ENCODE measurements around the gene C6orf89.

DNA sequence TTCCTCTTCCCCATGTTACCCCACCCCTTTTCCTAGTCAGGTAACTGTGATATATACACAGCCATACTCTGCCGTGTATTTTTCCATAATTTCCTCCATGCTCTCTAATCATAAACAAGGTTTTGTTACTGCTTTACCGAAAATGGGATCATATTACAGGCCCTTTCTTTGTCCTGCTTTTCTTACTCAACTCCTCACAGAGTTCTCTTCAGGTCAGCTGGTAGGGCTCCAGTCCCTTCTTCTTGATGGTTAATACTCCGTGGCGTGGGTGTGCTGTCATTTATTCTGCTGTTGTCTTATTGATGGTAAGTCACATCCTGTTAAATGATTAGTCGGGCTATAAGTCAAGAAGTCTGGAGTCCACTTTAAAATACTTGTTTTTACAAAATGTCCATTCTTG, 43.9 kb downstream of the C6orf89 start:
- TF ChIP-seq, protein P1, sequence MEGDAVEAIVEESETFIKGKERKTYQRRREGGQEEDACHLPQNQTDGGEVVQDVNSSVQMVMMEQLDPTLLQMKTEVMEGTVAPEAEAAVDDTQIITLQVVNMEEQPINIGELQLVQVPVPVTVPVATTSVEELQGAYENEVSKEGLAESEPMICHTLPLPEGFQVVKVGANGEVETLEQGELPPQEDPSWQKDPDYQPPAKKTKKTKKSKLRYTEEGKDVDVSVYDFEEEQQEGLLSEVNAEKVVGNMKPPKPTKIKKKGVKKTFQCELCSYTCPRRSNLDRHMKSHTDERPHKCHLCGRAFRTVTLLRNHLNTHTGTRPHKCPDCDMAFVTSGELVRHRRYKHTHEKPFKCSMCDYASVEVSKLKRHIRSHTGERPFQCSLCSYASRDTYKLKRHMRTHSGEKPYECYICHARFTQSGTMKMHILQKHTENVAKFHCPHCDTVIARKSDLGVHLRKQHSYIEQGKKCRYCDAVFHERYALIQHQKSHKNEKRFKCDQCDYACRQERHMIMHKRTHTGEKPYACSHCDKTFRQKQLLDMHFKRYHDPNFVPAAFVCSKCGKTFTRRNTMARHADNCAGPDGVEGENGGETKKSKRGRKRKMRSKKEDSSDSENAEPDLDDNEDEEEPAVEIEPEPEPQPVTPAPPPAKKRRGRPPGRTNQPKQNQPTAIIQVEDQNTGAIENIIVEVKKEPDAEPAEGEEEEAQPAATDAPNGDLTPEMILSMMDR (IDR thresholded peaks at IDR 0.05 in 2 of 3, conservative IDR thresholded peaks at IDR 0.05 in 1 of 3; ENCODE audit: borderline replicate concordance in 1 of 3, insufficient read depth in 1 of 3, low read depth in 2 of 3, low read length in 2 of 3), result no peak
- no peak for TF ChIP-seq EZH2 (IDR thresholded peaks at IDR 0.05)
- TF ChIP-seq POLR2AphosphoS5 (IDR thresholded peaks at IDR 0.05; ENCODE audit: low read depth, low read length), result no peak
- TF ChIP-seq RAD21 (IDR thresholded peaks at IDR 0.05; ENCODE audit: low read depth), result no peak
- TF ChIP-seq TCF7L2 (IDR thresholded peaks at IDR 0.05; ENCODE audit: borderline replicate concordance, extremely low read depth, insufficient read depth, insufficient read length), result no peak
- no peak for TF ChIP-seq EZH2phosphoT487 (IDR thresholded peaks at IDR 0.05; ENCODE audit: borderline replicate concordance)

Measured in HCT116 (cell line).